ENCODE measurements around the gene SH3GL3.

The SH3GL3 gene

GRCh38 chr15:83446904-83447709 lies at the start of gene SH3GL3:
TSS of gene SH3GL3 (plus strand) at chr15:83447341. CDS start at chr15:83447534, 193 bp downstream.
- DNase-seq, result no peak

- DNase-seq, result no peak
Measured at GRCh38 chr15:83398626-83399025, 48.5 kb upstream of the SH3GL3 start.

GRCh38 chr15:83404121-83404520 lies 43.0 kb upstream of the SH3GL3 start:
- no peak for DNase-seq

GRCh38 chr15:83410532-83410931 lies 36.6 kb upstream of the SH3GL3 start:
- no peak for DNase-seq

- no peak for DNase-seq
Measured at GRCh38 chr15:83413054-83413719, 34.0 kb upstream of the SH3GL3 start.

- DNase-seq, result no peak
Measured at GRCh38 chr15:83422081-83422480, 25.1 kb upstream of the SH3GL3 start.

- DNase-seq, result no peak
Measured at GRCh38 chr15:83422541-83422940, 24.6 kb upstream of the SH3GL3 start.

GRCh38 chr15:83424101-83424500 lies 23.0 kb upstream of the SH3GL3 start:
- DNase-seq, result no peak

GRCh38 chr15:83430441-83430840 lies 16.7 kb upstream of the SH3GL3 start:
- no peak for DNase-seq

GRCh38 chr15:83431521-83431920 lies 15.6 kb upstream of the SH3GL3 start:
- DNase-seq, result no peak

GRCh38 chr15:83435202-83435601 lies 11.9 kb upstream of the SH3GL3 start:
- no peak for DNase-seq

- no peak for DNase-seq
Measured at GRCh38 chr15:83435782-83436181, 11.4 kb upstream of the SH3GL3 start.

GRCh38 chr15:83436513-83437158 lies 10.5 kb upstream of the SH3GL3 start:
- DNase-seq, result peak; percentile 5 to 31

- DNase-seq, result no peak
Measured at GRCh38 chr15:83443076-83443847, 3.9 kb upstream of the SH3GL3 start.

- no peak for DNase-seq
Measured at GRCh38 chr15:83444936-83445335, 2.2 kb upstream of the SH3GL3 start.

GRCh38 chr15:83445643-83446042 lies 1.5 kb upstream of the SH3GL3 start:
- no peak for DNase-seq

- DNase-seq, result no peak
Measured at GRCh38 chr15:83446417-83446816, 724 bp upstream of the SH3GL3 start.

GRCh38 chr15:83449250-83449671 lies 2.1 kb downstream of the SH3GL3 start:
- no peak for DNase-seq

- no peak for DNase-seq
Measured at GRCh38 chr15:83449937-83450506, 2.9 kb downstream of the SH3GL3 start.

GRCh38 chr15:83457149-83457548 lies 10.0 kb downstream of the SH3GL3 start:
- no peak for DNase-seq

- DNase-seq, result no peak
Measured at GRCh38 chr15:83458381-83458780, 11.2 kb downstream of the SH3GL3 start.

- DNase-seq, result no peak
Measured at GRCh38 chr15:83462026-83462425, 14.9 kb downstream of the SH3GL3 start.

GRCh38 chr15:83462953-83463433 lies 15.9 kb downstream of the SH3GL3 start:
- DNase-seq, result no peak
